NOMO-1 treated with DMSO at 0.1 percent for 48 hours (cell line): Measurements from ENCODE around the gene ITGA7.

Experiments
- DNase-seq: peaks from one replicate; lab custom pipeline; 2025; ENCODE audit not compliant: unreplicated experiment; lab: John Stamatoyannopoulos, UW

Gene ITGA7

GRCh38 chr12:55703901-55704761 lies 3.6 kb downstream of the ITGA7 start:
- DNase-seq, result no peak

- DNase-seq, result no peak
Measured at GRCh38 chr12:55703288-55703687, 4.4 kb downstream of the ITGA7 start.

- no peak for DNase-seq
Measured at GRCh38 chr12:55702861-55703260, 4.8 kb downstream of the ITGA7 start.

- DNase-seq, result peak; percentile 54
Measured at GRCh38 chr12:55700255-55701018, 7.3 kb downstream of the ITGA7 start.

DNA sequence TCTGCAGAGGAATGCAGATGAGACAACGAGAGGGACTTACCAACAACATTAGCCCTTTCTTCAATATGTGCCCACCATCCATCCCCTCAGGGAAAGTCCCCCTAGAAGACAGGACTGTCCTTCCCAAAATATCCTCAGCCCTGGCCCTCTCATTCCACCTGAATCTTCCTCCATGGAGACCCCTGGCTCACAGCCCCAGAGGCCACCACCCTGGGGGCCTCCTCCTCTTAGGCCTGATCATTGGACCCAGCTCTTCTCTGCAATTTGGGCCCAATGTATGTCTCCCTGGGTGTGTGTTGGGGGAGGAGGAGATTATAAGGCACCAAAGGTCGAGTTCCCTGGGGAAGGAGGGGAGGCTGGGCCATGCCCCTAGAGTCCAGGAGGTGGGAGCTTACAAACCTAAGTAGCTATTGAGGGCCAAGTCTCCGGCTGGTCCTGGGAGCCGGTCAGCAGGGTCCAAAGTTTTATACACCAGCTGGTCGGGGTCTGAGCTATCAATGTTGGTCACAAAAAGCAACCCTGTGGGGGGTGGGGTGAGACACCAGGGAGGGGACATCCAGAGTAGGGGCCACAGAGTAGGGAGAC lies 8.1 kb downstream of the ITGA7 start:
- no peak for DNase-seq

GRCh38 chr12:55698965-55699364 lies 8.7 kb downstream of the ITGA7 start:
- no peak for DNase-seq

DNA sequence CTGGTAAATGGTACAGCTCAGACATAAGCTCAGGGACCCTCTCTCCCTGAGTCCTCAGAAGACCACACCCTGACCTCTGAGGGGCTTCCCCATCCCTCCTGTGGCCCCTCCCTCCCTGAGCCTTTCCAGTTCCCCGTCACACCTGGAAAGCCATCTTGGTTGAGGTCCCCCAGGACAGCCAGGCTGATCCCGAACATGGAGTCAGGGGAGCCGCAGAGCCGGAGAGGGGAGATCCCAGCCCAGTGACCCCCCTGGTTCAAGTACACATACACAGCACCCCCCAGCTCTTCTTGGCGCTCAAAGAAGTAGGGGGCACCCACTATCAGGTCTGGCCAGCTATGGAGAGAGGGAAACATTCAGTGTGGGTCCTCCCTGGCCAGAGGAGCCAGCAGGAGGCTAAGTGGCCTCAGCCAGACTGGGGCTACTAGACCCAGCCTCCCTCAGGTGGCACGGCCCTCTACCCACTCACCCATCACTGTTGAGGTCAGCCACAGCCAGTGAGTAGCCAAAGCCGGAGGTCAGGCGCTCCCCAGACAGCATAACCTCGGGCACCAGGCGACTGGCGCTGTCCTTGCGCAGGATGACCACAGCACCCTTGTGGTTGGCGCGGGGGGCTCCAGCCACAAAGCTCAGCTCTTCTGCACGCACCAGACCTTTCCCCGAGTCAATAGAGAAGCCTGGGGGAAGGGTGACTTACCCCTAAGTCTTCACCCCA lies 9.3 kb downstream of the ITGA7 start:
- no peak for DNase-seq

- DNase-seq, result no peak
Measured at GRCh38 chr12:55697686-55698085, 10.0 kb downstream of the ITGA7 start.

GRCh38 chr12:55696796-55697462 lies 10.8 kb downstream of the ITGA7 start:
- DNase-seq, result no peak

- DNase-seq, result no peak
Measured at GRCh38 chr12:55696141-55696540, 11.6 kb downstream of the ITGA7 start.

DNA sequence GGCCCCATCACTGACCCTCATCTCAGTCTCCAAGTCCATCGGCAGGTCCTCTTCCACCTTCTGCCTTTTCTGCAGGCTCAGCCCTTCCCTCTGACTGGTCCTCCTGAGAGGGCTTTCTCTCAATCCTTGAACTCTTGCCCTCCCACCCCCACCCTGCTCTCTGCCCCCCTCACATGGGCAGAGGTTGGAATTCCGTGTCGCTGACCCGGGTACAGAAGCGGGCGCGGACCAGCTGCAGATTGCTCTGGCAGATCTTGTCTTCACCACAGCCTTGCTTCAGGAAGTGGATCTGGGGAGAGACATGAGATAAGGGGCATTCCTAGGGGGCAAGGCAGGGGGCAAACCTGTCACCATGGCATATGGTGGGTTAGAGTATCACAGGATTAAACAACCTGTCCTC lies 12.4 kb downstream of the ITGA7 start:
- DNase-seq, result no peak

GRCh38 chr12:55694651-55695050 lies 13.1 kb downstream of the ITGA7 start:
- no peak for DNase-seq

DNA sequence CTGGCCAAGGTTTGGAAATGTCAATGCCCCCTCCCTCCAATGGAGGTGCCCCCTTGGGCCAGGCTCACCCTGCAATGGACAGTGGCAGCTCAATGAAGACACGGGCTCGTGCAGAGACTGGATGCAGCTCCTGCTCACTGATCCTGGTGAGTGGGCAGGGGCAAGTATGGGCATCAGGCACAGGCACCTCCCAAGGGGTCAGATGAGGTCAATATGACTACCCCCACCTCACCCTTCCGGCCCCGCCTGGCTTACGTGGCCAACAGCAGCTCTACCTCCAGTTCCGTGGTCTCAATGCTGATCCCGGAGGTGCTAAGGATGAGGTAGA lies 13.6 kb downstream of the ITGA7 start:
- DNase-seq, result no peak

DNA sequence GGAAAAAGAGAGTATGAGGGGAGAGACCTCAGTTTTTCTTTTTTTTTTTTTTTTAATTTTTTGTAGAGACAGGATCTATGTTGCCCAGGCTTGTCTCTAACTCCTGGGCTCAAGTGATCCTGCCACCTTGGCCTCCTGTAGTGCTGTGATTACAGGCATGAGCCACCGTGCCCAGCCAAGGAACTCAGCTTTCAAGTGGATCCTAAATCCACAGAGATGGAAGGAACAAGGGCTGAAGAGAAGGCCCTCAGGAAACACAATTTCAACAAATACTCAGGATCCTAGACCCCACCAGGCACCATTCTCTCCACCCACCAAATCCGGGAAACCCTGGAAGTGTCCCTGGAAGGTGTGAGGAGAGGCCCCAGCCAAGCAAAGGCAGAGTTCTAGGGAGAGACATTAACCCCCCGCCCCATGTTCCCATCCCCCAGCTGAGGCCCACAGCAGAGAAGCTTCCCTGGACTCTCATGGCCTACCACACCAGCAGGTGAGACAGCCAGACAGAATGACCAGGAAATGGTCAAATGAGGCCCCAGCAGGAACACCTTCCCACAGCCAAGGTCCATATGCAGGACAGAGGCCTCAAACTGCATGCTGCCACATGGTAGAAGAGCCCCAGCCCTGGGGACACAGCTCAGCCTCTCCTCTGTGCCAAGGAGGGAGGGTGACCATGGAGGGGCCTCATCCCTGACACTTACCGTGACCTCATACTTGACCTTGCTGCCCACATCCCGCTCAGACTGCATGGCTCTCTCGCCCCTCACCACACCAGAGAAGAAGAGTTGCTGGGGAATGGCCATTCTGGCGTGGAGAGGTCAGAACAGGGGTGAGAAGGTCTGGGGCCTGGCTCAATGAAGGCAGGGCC lies 14.1 kb downstream of the ITGA7 start:
- no peak for DNase-seq

DNA sequence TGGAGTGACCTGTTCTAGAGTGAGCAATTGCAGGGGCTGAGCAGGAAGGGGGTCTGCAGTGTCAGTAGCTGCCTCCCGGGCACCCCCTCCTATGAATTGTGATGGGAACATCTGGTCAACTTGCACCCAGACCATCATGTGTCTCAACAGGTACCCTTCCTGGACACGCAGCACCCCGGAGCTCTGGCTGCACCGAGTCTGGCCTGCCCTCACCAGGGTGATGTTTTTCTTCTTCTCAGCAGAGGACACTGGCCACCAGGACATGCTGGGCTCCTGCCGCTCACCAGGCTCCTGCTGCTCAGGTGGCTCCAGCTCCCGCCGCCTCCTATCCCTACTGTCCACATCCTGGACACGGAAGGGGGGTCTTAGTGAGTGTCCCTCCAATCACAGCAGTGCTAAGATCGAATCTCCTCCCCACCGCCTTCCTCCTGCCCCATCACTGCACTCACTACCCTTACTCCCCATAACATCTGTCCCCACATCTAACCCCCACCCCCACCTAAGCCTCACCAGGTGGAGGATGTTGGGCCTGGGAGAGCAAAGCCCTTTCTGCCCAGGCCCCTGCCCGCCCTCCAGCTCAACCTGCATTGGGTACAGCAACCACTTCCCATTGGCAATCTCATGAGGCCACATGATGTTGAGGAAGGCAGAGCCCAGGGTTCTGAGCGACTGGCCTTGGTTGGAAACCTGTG lies 14.9 kb downstream of the ITGA7 start:
- DNase-seq, result no peak

DNA sequence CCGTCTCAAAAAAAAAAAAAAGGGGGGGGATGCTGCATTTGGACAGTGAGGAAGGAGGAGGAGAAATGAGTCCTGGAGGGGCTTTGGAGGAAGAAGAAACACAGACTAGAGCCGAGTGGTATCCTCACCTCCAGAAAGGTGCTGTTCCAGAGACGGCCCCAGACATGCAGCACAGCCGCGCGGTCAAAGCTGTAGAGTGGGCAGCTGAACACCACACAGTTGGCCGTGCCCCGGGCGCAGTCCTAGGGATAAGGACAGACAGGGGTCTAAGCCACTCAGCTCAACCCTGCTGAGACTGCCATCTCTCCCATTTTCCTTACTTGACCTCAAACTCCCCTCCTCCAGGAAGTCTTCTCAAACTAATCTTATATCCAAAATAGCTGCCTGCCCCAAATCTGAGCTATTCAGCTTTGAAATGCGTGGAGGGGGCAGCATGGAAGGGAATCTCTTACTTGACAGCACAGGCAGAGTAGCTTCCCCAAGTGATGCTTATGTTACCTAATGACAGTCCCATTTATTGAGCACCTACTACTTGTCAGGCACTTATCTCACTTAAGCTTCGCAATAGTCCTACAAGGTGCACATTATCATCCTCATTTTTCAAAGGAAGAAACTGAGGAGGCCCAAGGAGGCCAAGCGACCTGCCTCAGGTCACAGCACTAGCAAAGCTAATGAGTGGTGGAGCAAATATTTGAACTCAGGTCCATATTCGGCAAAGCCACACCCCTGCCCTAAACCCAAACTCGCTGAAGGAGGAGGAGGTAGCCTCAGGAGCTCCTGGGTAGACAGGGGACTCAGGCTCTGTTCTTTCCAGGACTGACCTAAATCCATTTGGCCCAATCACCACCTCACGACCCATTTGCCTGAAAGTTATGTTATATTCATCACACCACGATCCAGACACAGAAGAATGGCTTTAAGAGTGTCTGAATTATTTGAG lies 18.7 kb downstream of the ITGA7 start:
- no peak for DNase-seq

DNA sequence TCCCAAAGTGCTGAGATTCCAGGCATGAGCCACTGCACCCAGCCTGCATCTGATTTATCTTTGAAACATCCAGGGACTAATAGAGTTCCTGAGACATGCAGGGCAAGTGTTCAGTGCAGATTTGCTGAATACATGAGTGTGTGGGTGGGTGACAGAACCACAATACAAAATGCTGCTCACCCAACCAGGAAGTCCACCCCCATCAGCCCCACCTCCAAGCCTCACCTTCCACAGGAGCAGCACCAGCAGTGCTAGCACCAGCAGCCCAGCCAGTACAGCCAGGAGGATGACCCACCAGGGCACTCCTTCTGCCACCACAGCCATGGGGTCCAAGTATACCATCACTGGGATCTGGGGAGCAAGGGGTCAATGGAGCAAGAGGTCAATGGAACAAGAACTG lies 20.0 kb downstream of the ITGA7 start:
- no peak for DNase-seq

DNA sequence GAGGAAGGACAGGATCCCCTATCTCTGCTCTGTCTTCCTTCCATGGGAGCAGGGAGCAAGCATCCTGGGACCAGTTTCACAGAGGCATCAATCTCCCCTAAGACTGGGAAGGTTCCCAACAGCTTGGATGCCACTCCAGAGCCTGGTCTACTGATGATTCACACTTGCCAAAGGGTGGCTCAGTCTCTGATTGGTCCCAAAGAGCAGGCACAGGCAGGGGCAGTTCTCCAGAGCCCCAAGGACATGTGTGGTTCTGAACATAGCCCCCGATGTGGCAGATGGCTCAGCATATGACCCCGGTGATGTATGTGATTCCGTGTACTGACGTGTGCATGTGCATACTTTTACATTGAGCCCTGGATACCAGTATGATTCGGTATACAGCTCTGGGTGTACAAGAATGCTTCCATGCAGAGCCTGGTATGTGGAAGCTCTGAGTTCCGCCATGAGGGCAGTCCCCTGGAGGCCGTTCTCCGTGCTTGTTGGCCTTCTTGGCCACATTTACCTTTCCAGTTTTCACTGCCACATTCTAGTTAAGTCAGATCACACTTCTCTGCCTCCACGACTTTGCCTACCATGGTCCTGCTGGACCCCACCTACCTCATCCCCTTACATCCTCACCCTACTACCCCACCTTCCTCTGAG lies 21.2 kb downstream of the ITGA7 start:
- no peak for DNase-seq
